ENCODE measurements around the gene PISD. TPM values are rescaled to one million over a fixed set of nuclear protein-coding genes. Genes with fewer than 3 reads are reported as not detected.

PISD gene
- total RNA-seq, 3 donors from 2014 or later (not counting 1 experiment from before 2014, with no cell fraction given), result 36.0 to 52.1 (median 47.8) TPM

DNA sequence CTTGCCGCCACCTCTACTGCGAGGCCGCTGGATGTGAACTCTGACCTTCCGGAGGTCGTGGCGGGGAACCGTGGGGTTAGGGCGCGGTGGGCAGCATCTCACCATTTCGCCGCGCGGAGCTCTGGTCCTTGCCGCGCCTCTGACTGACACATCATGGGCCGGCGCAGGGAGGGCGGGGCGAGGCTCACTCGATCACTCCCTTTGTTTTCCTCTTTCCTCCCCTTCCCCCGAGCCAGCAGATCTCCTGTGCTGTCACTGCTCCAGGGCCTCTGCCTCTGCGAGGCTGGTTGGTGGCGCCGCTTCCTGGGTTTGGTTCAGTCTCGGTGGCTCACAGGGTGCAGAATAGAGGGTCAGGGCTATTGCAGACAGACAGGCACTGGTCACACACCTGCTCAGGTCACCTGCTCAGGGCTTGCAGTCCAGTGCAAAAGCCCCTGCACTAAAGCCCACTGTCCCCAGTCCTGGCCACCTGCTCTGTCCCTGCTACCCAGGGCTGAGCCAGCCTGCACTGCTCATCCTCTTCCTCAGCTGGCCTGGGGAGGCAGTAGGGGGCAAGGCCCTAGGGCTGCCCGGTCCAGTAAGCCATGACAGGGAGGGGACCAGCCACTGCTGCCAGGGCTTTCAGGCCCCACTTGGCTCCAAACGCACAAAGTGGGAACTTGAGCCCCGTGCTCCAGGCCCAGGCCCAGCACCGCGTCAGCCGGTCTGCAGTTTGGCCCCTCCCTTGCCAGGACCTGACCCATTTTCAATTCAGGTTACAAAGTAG is 36.2 kb downstream of the PISD start:
- peaks cover 46 to 57% of the 10 kb centered on the region in 2 donors for H3K4me1 Mint-ChIP-seq
- H3K9me3 ChIP-seq (ENCODE audit: control insufficient read depth, insufficient read depth, low read length), result no peaks in the 10 kb centered on the region
- TF ChIP-seq CTCF (IDR thresholded peaks at IDR 0.05), result no peak
- H3K27ac ChIP-seq (ENCODE audit: low read length), result no peak overlapping the region
- H3K9me3 Mint-ChIP-seq, result no peaks in the 10 kb centered on the region
- H3K4me3 ChIP-seq (ENCODE audit: low read length), result no peak overlapping the region
- H3K36me3 ChIP-seq (ENCODE audit: control insufficient read depth, insufficient read depth, low read length), result peaks cover 11% of the 10 kb centered on the region
- no peaks in the 10 kb centered on the region for H3K27me3 Mint-ChIP-seq (ENCODE audit: low read depth in 2 of 2)
- no peak overlapping the region for H3K4me3 Mint-ChIP-seq
- peak overlapping the region; percentile 80 to 93 for H3K27ac Mint-ChIP-seq
- peaks cover 62% of the 10 kb centered on the region for H3K4me1 ChIP-seq (ENCODE audit: control insufficient read depth, insufficient read depth, low read length)
- intact Hi-C loops (cut with micrococcal nuclease), result no loop called here
- H3K36me3 Mint-ChIP-seq, result no peaks in the 10 kb centered on the region
- no peak for DNase-seq
- no peak for ATAC-seq
- WGBS (ENCODE audit: insufficient coverage), result 93% methylated on average over 31 of the region's 31 CpGs
- no peaks in the 10 kb centered on the region for H3K27me3 ChIP-seq (ENCODE audit: control insufficient read depth, insufficient read depth, low read length)

GRCh38 chr22:31625257-31625640 is 36.8 kb downstream of the PISD start:
- Mint-ChIP-seq H3K27me3 (ENCODE audit: low read depth in 2 of 2) (no peaks in the 10 kb centered on the region), H3K4me3 (no peak overlapping the region), H3K9me3 (no peaks in the 10 kb centered on the region), H3K4me1 (peaks cover 46 to 53% of the 10 kb centered on the region in 2 donors), H3K27ac (peak overlapping the region; percentile 45 to 93), H3K36me3 (no peaks in the 10 kb centered on the region)
- DNase-seq (no peak), ATAC-seq (no peak)
- no peaks in the 10 kb centered on the region for H3K27me3 ChIP-seq (ENCODE audit: control insufficient read depth, insufficient read depth, low read length)
- intact Hi-C loops (cut with micrococcal nuclease), result no loop called here
- H3K4me1 ChIP-seq (ENCODE audit: control insufficient read depth, insufficient read depth, low read length), result peaks cover 59% of the 10 kb centered on the region
- no peaks in the 10 kb centered on the region for H3K9me3 ChIP-seq (ENCODE audit: control insufficient read depth, insufficient read depth, low read length)
- no peak for TF ChIP-seq CTCF (IDR thresholded peaks at IDR 0.05)
- no peak overlapping the region for H3K27ac ChIP-seq (ENCODE audit: low read length)
- 98% methylated on average over 7 of the region's 7 CpGs for WGBS (ENCODE audit: insufficient coverage)
- no peak overlapping the region for H3K4me3 ChIP-seq (ENCODE audit: low read length)
- peaks cover 16% of the 10 kb centered on the region for H3K36me3 ChIP-seq (ENCODE audit: control insufficient read depth, insufficient read depth, low read length)

DNA sequence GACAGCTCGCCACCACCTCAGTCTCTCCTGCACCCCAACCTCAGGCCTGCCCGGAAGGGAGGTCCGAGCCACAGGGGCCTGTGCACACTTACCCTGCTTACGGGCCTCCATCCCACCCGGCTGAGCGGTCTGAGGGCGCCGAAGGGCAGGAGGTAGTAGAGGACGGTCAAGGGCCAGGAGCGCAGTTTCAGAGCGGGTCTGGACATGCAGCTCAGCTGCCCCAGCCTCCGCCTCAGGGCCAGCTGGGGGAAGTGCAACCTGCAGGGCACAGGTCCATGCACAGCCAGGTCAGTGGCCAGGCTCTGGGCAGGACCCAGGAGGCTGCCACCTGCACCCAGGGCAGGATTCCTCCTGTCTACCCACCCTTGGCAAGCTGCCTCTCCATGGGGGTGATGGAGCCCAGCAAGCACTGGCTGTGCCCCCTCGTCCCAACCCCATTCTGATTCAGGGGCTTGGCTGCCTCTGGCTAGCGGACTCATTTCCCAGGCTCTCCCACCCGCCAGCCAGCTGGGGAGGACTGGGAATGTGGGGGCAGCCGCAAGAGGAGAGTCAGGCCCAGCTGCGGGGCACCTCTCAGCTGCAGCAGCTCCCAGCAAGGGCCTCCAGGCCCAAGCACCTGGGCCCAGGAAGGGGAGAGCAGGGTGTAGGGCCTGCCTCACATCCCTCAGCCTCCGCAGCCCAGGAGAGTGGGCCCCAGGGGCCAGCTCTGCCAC is 38.3 kb downstream of the PISD start:
- Histone ChIP-seq H3K36me3 (ENCODE audit: control insufficient read depth, insufficient read depth, low read length) (peaks cover 31% of the 10 kb centered on the region), H3K27me3 (ENCODE audit: control insufficient read depth, insufficient read depth, low read length) (no peaks in the 10 kb centered on the region), H3K9me3 (ENCODE audit: control insufficient read depth, insufficient read depth, low read length) (no peaks in the 10 kb centered on the region), H3K4me1 (ENCODE audit: control insufficient read depth, insufficient read depth, low read length) (peaks cover 45% of the 10 kb centered on the region), H3K4me3 (ENCODE audit: low read length) (no peak overlapping the region), H3K27ac (ENCODE audit: low read length) (no peak overlapping the region)
- Mint-ChIP-seq H3K4me1 (peaks cover 37 to 42% of the 10 kb centered on the region in 2 donors), H3K36me3 (no peaks in the 10 kb centered on the region), H3K27me3 (ENCODE audit: low read depth in 2 of 2) (no peaks in the 10 kb centered on the region), H3K4me3 (no peak overlapping the region), H3K9me3 (no peaks in the 10 kb centered on the region), H3K27ac (peak overlapping the region in 1 of 2 donors; percentile 80)
- 97% methylated on average over 18 of the region's 18 CpGs for WGBS (ENCODE audit: insufficient coverage)
- intact Hi-C loops (cut with micrococcal nuclease), result no loop called here
- ATAC-seq, result no peak
- no peak for DNase-seq
- TF ChIP-seq CTCF (IDR thresholded peaks at IDR 0.05), result no peak

Data from natural killer cell (primary cell).